ENCODE results near the gene DDIT4L.
"Not testable (repeated sequence)": the region's sequence is repeated elsewhere in the genome, so short reads cannot be mapped to it uniquely, and the experiment has no call there.

The DDIT4L gene

GRCh38 chr4:100189820-100190642 is at the start of gene DDIT4L:
Gene DDIT4L, minus strand, starts transcription at chr4:100190468. Its CDS starts 485 bp downstream, at chr4:100189983.
- DNase-seq (ENCODE audit: low spot score): peak; percentile 79

GRCh38 chr4:100240008-100240407 is 49.7 kb upstream of the DDIT4L start:
- DNase-seq (ENCODE audit: low spot score): no peak

GRCh38 chr4:100224721-100225120 is 34.5 kb upstream of the DDIT4L start:
- no peak for DNase-seq (ENCODE audit: low spot score)

GRCh38 chr4:100224160-100224559 is 33.9 kb upstream of the DDIT4L start:
- DNase-seq (ENCODE audit: low spot score): no peak

GRCh38 chr4:100208964-100209363 is 18.7 kb upstream of the DDIT4L start:
- no peak for DNase-seq (ENCODE audit: low spot score)

- DNase-seq (ENCODE audit: low spot score): no peak
Observed at GRCh38 chr4:100208459-100208858, 18.2 kb upstream of the DDIT4L start.

GRCh38 chr4:100206850-100207249 is 16.6 kb upstream of the DDIT4L start:
- no peak for DNase-seq (ENCODE audit: low spot score)

- no peak for DNase-seq (ENCODE audit: low spot score)
Observed at GRCh38 chr4:100198061-100198460, 7.8 kb upstream of the DDIT4L start.

GRCh38 chr4:100196388-100197071 is 6.3 kb upstream of the DDIT4L start:
- not testable (repeated sequence) for DNase-seq (ENCODE audit: low spot score)

GRCh38 chr4:100190643-100191600 is 654 bp upstream of the DDIT4L start:
- DNase-seq (ENCODE audit: low spot score): no peak

- DNase-seq (ENCODE audit: low spot score): no peak
Observed at GRCh38 chr4:100188829-100189228, 1.4 kb downstream of the DDIT4L start.

- DNase-seq (ENCODE audit: low spot score): no peak
Observed at GRCh38 chr4:100187781-100188180, 2.5 kb downstream of the DDIT4L start.

GRCh38 chr4:100184787-100185186 is 5.5 kb downstream of the DDIT4L start:
- DNase-seq (ENCODE audit: low spot score): no peak

- no peak for DNase-seq (ENCODE audit: low spot score)
Observed at GRCh38 chr4:100177855-100178254, 12.4 kb downstream of the DDIT4L start.

GRCh38 chr4:100177126-100177525 is 13.1 kb downstream of the DDIT4L start:
- no peak for DNase-seq (ENCODE audit: low spot score)

GRCh38 chr4:100175858-100176257 is 14.4 kb downstream of the DDIT4L start:
- no peak for DNase-seq (ENCODE audit: low spot score)

- DNase-seq (ENCODE audit: low spot score): no peak
Observed at GRCh38 chr4:100174985-100175383, 15.3 kb downstream of the DDIT4L start.

GRCh38 chr4:100170986-100171385 is 19.3 kb downstream of the DDIT4L start:
- no peak for DNase-seq (ENCODE audit: low spot score)

GRCh38 chr4:100169491-100170485 is 20.5 kb downstream of the DDIT4L start:
- DNase-seq (ENCODE audit: low spot score): no peak

- DNase-seq (ENCODE audit: low spot score): no peak
Observed at GRCh38 chr4:100168521-100168920, 21.7 kb downstream of the DDIT4L start.

All from left forelimb (tissue), 1 donor.